GM19025 (cell line): ENCODE data around the gene PGAP3.

Experiments
- ATAC-seq: cut with Tn5 transposase; IDR thresholded peaks from one replicate; pipeline ENCODE4 v1.9.1; 2021; ENCODE audit warnings: mild to moderate bottlenecking, low read depth, moderate library complexity; ENCODE audit not compliant: unreplicated experiment

Gene PGAP3

GRCh38 chr17:39673335-39674081, 14.3 kb downstream of the PGAP3 start:
- ATAC-seq, result no peak

GRCh38 chr17:39672522-39673334, 15.1 kb downstream of the PGAP3 start:
- no peak for ATAC-seq

- ATAC-seq, result no peak
Measured at GRCh38 chr17:39671651-39672521, 16.0 kb downstream of the PGAP3 start.

GRCh38 chr17:39670746-39671145, 17.1 kb downstream of the PGAP3 start:
- no peak for ATAC-seq

GRCh38 chr17:39669897-39670735, 17.7 kb downstream of the PGAP3 start:
- ATAC-seq, result no peak

GRCh38 chr17:39667945-39668924, 19.6 kb downstream of the PGAP3 start, which contains the start of gene PNMT:
Gene PNMT, plus strand, starts transcription at chr17:39668453. Its CDS starts 23 bp downstream, at chr17:39668476.
- no peak for ATAC-seq

GRCh38 chr17:39667262-39667944, 20.5 kb downstream of the PGAP3 start:
- ATAC-seq, result no peak

GRCh38 chr17:39666601-39667261, 21.1 kb downstream of the PGAP3 start:
- no peak for ATAC-seq

GRCh38 chr17:39666231-39666600, 21.6 kb downstream of the PGAP3 start:
- ATAC-seq, result no peak

- ATAC-seq, result no peak
Measured at GRCh38 chr17:39665642-39666224, 22.1 kb downstream of the PGAP3 start.

- no peak for ATAC-seq
Measured at GRCh38 chr17:39664581-39665561, 23.0 kb downstream of the PGAP3 start, which contains the start of gene TCAP. Gene TCAP, plus strand, starts transcription at chr17:39665349. Its CDS starts 11 bp downstream, at chr17:39665360.

GRCh38 chr17:39663688-39664580, 23.9 kb downstream of the PGAP3 start:
- no peak for ATAC-seq

GRCh38 chr17:39663340-39663687, 24.5 kb downstream of the PGAP3 start:
- no peak for ATAC-seq

GRCh38 chr17:39662551-39663339, 25.1 kb downstream of the PGAP3 start:
- ATAC-seq, result no peak
